Ureter (tissue), 1 donor: ENCODE results near the gene GNG3. TPM values are rescaled to one million over a fixed set of nuclear protein-coding genes. Genes with fewer than 3 reads are reported as not detected.

Experiments
- DNase-seq: peaks from one replicate; pipeline ENCODE4 v3.0.0-alpha.2; 2020; ENCODE audit warnings: low spot score
- total RNA-seq: library from RNA; stranded (reverse); gene quantifications from one replicate; pipeline ENCODE4 v1.2.4, GENCODE V29; 2023
- donor health status: DM: yes; HTN: yes; CAD: no.

GNG3 gene
- total RNA-seq, 1 donor from 2014 or later, result not detected

DNA sequence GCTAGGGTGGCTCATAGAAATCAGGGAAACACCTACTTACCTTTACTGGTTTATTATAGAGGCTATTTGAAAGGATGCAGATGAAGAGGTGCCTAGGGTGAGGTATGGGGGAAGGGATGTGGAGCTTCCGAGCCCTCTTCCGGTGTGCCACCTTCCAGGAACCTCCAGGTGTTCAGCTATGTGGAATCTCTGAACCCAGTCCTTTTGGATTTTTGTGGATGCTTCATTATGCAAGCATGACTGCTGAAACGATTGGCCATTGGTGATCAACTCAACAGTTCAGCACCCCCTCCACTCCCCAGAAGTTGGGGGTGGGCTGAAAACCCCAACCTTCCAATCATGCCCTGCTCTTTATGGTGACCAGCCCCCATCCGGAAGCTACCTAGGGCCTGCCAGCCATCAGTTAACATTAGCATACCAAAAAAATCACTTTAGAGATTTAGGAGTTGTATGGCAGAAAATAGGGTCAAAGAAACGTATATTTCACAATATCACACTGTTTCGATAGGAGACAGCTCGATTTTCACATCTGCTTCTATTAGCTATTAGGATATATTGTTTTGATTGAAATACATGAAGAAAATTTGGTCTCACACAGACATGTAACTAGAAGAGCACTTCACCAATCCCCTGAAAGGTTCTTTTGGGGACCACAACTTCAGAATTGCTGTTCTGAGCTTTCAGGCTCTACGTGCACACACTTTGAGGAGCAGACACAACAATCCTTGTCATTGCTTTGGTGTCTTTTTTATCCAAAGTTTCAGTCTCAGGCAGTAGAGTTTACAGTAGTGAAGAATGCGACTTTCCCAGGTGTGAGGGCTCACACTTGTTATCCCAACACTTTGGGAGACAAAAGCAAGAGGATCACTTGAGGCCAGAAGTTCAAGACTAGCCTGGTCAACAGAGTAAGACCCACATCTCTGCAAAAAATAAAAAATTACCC, 50.6 kb downstream of the GNG3 start:
- no peak for DNase-seq

Other genes starting within 250 kb of the GNG3 start
- gene AHNAK, start 160.9 kb upstream of the GNG3 start, total RNA-seq, result 546 TPM
- gene EEF1G, start 133.8 kb upstream of the GNG3 start, total RNA-seq, result 1,627 TPM
- 30.4 TPM for gene TUT1, start 116.2 kb upstream of the GNG3 start, total RNA-seq
- gene MTA2, start 105.8 kb upstream of the GNG3 start, total RNA-seq, result 128 TPM
- gene EML3, start 94.9 kb upstream of the GNG3 start, total RNA-seq, result 83.2 TPM
- gene ROM1, start 94.4 kb upstream of the GNG3 start, total RNA-seq, result 5.4 TPM
- 50.7 TPM for gene B3GAT3, start 85.7 kb upstream of the GNG3 start, total RNA-seq
- gene GANAB, start 61.1 kb upstream of the GNG3 start, total RNA-seq, result 271 TPM
- 19.2 TPM for gene INTS5, start 54.4 kb upstream of the GNG3 start, total RNA-seq
- gene C11orf98, start 42.5 kb upstream of the GNG3 start, total RNA-seq, result 52.6 TPM
- gene CSKMT, start 42.4 kb upstream of the GNG3 start, total RNA-seq, result 20.7 TPM
- 6.6 TPM for gene UQCC3, start 36.0 kb upstream of the GNG3 start, total RNA-seq
- 9.8 TPM for gene LBHD1, start 35.4 kb upstream of the GNG3 start, total RNA-seq
- gene UBXN1, start 28.6 kb upstream of the GNG3 start, total RNA-seq, result 90.5 TPM
- gene LRRN4CL, start 18.1 kb upstream of the GNG3 start, total RNA-seq, result 5.0 TPM
- 55.9 TPM for gene BSCL2, start 252 bp upstream of the GNG3 start, total RNA-seq
- gene HNRNPUL2, start 19.8 kb downstream of the GNG3 start, total RNA-seq, result 50.4 TPM
- 36.7 TPM for gene TTC9C, start 20.8 kb downstream of the GNG3 start, total RNA-seq
- gene ZBTB3, start 46.5 kb downstream of the GNG3 start, total RNA-seq, result 16.0 TPM
- gene POLR2G, start 53.9 kb downstream of the GNG3 start, total RNA-seq, result 76.6 TPM
- 22.1 TPM for gene TAF6L, start 63.7 kb downstream of the GNG3 start, total RNA-seq
- 63.9 TPM for gene TMEM179B, start 79.7 kb downstream of the GNG3 start, total RNA-seq
- 18.4 TPM for gene TMEM223, start 84.3 kb downstream of the GNG3 start, total RNA-seq
- 94.6 TPM for gene NXF1, start 97.8 kb downstream of the GNG3 start, total RNA-seq
- gene STX5, start 124.4 kb downstream of the GNG3 start, total RNA-seq, result 30.1 TPM
- gene TEX54, start 125.2 kb downstream of the GNG3 start, total RNA-seq, result not detected
- gene WDR74, start 131.9 kb downstream of the GNG3 start, total RNA-seq, result 58.8 TPM
- 245 TPM for gene SLC3A2, start 173.2 kb downstream of the GNG3 start, total RNA-seq
- not detected for gene CHRM1, start 213.7 kb downstream of the GNG3 start, total RNA-seq